Measurements from ENCODE around the gene TGFBR2. TPM values are rescaled to one million over a fixed set of nuclear protein-coding genes. Genes with fewer than 3 reads are reported as not detected.

Gene TGFBR2
- total RNA-seq, 4 donors from 2014 or later = 95.3 to 255 (median 211) TPM

GRCh38 chr3:30702828-30703397 lies 96.5 kb downstream of the TGFBR2 start:
- Histone ChIP-seq H3K4me3 (no peak overlapping the region), H3K36me3 (no peaks in the 10 kb centered on the region), H3K27ac (no peak overlapping the region), H3K4me1 (no peaks in the 10 kb centered on the region), H3K9me3 (no peaks in the 10 kb centered on the region), H3K27me3 (no peaks in the 10 kb centered on the region)
- no peak for DNase-seq
- TF ChIP-seq, protein P1, sequence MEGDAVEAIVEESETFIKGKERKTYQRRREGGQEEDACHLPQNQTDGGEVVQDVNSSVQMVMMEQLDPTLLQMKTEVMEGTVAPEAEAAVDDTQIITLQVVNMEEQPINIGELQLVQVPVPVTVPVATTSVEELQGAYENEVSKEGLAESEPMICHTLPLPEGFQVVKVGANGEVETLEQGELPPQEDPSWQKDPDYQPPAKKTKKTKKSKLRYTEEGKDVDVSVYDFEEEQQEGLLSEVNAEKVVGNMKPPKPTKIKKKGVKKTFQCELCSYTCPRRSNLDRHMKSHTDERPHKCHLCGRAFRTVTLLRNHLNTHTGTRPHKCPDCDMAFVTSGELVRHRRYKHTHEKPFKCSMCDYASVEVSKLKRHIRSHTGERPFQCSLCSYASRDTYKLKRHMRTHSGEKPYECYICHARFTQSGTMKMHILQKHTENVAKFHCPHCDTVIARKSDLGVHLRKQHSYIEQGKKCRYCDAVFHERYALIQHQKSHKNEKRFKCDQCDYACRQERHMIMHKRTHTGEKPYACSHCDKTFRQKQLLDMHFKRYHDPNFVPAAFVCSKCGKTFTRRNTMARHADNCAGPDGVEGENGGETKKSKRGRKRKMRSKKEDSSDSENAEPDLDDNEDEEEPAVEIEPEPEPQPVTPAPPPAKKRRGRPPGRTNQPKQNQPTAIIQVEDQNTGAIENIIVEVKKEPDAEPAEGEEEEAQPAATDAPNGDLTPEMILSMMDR (IDR thresholded peaks at IDR 0.05) = no peak
- TF ChIP-seq POLR2A (IDR thresholded peaks at IDR 0.05) = no peak
- intact Hi-C loops (cut with DNase I; ENCODE audit: low total_unique reads) = no loop called here

DNA sequence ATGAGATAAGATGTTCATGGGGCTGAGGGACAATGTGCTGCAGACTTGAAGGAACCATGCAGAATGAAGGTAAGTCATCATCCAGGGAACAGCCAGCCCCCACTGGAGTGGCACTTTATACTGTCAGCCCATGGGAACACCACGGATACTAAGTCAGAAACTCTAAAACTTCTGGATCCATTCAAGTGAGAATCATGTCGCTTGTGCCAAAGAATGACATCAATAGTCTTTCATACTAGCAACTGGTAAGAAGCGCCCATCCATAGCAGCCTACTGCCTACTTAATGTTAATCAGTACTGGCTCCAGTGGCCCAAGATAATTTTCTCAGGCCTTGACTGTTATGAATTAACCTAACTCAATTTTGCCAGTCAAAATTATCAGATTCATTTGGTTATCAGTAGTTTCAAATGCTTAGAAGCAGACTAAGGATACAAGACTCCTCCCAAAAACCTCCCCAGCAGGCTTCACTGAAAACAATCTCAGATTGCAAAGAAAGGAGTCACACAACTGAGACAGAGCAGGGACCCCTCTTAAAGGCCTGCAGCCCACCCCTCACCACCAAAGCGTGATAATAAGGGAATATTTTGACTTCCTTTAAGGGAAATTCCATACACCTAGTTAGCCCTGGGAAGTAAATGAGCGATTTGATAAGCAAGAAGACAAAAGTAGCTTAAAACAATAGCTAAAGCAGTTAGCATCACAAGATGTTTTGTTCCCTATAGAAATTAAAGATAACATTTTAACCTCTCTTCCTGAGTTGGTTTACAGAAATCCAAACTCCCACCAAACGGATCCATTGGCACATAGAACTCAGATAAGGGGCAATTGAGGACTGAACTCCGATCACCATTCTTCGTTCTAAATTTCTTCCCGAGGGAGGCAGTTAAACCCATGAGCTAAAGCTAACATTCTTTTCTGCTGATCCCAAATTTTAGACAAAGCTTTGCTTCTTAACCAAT lies 98.8 kb downstream of the TGFBR2 start:
- no peaks in the 10 kb centered on the region for H3K36me3 ChIP-seq
- no peaks in the 10 kb centered on the region for H3K4me1 ChIP-seq
- H3K9me3 ChIP-seq = no peaks in the 10 kb centered on the region
- TF ChIP-seq, protein P1 (IDR thresholded peaks at IDR 0.05) = no peak
- no peak for TF ChIP-seq POLR2A (IDR thresholded peaks at IDR 0.05)
- H3K27me3 ChIP-seq = no peaks in the 10 kb centered on the region
- no peak overlapping the region for H3K4me3 ChIP-seq
- intact Hi-C loops (cut with DNase I; ENCODE audit: low total_unique reads) = no loop called here
- no peak for DNase-seq
- no peak overlapping the region for H3K27ac ChIP-seq

GRCh38 chr3:30707825-30708224 lies 101.4 kb downstream of the TGFBR2 start:
- H3K4me3 ChIP-seq = no peak overlapping the region
- no peaks in the 10 kb centered on the region for H3K4me1 ChIP-seq
- no peaks in the 10 kb centered on the region for H3K27me3 ChIP-seq
- TF ChIP-seq POLR2A (IDR thresholded peaks at IDR 0.05) = no peak
- TF ChIP-seq, protein P1 (IDR thresholded peaks at IDR 0.05) = no peak
- no peaks in the 10 kb centered on the region for H3K36me3 ChIP-seq
- no peak for DNase-seq
- intact Hi-C loops (cut with DNase I; ENCODE audit: low total_unique reads) = no loop called here
- H3K27ac ChIP-seq = no peak overlapping the region
- no peaks in the 10 kb centered on the region for H3K9me3 ChIP-seq

DNA sequence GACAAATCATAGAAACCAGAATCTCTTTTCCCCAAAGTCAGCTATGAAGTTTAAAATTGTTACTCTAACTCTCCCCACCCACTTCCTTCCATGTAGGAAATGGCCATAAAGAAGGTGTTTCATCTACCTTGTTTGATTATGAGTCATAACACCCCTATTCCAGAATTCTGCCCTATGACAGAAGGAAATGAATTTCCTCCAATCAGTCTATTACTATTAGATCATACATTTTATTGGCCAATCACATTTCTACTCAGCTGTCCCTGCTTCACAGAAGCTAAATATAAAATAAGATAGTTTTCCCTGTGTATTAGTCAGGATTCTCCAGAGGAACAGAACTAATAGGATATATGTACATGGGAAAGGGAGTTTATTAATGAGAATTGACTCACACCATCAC lies 102.1 kb downstream of the TGFBR2 start:
- H3K36me3 ChIP-seq = no peaks in the 10 kb centered on the region
- no peaks in the 10 kb centered on the region for H3K27me3 ChIP-seq
- H3K4me3 ChIP-seq = no peak overlapping the region
- no peaks in the 10 kb centered on the region for H3K4me1 ChIP-seq
- no peak for DNase-seq
- no peak for TF ChIP-seq POLR2A (IDR thresholded peaks at IDR 0.05)
- TF ChIP-seq, protein P1 (IDR thresholded peaks at IDR 0.05) = no peak
- H3K9me3 ChIP-seq = no peaks in the 10 kb centered on the region
- no peak overlapping the region for H3K27ac ChIP-seq
- intact Hi-C loops (cut with DNase I; ENCODE audit: low total_unique reads) = no loop called here

DNA sequence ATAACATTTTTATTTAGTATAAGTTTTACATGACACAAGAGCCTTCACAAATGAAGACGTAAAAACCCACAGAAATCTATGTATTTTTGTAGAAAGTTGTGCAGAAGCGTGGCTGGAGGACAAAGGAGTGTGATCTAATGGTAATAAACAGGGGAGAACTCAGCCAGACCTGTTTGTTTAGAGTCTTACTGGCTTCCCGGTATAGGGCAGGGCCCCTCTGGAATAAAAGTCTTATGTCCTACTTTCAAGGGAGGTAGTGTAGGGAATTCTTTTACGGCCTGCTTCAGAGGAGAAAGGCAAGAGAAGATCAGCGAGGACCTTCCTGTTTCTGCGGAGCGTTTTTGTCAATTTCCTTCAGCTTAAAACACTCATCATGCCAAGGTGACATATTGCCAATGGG lies 103.6 kb downstream of the TGFBR2 start:
- H3K9me3 ChIP-seq = no peaks in the 10 kb centered on the region
- no peak overlapping the region for H3K27ac ChIP-seq
- H3K36me3 ChIP-seq = no peaks in the 10 kb centered on the region
- no peak overlapping the region for H3K4me3 ChIP-seq
- no peak for TF ChIP-seq POLR2A (IDR thresholded peaks at IDR 0.05)
- TF ChIP-seq, protein P1 (IDR thresholded peaks at IDR 0.05) = no peak
- no peaks in the 10 kb centered on the region for H3K4me1 ChIP-seq
- no peaks in the 10 kb centered on the region for H3K27me3 ChIP-seq
- intact Hi-C loops (cut with DNase I; ENCODE audit: low total_unique reads) = no loop called here
- DNase-seq = no peak

Data from uterus (tissue), 4 donors.